NB4 (cell line): ENCODE measurements around the gene FOXC2.

Source experiments
- DNase-seq: peaks from one replicate; pipeline ENCODE4 v3.0.0; 2010; ENCODE audit warnings: low read depth
- H3K4me3 ChIP-seq: one replicate; pipeline ENCODE4 v1.5.1; 2011; ENCODE audit warnings: mild to moderate bottlenecking, low read depth, low read length, moderate library complexity
- MYC ChIP-seq: IDR thresholded peaks from 2 replicates; pipeline ENCODE4 v1.6.1; 2011; ENCODE audit warnings: low read depth, low read length
- POLR2A ChIP-seq: IDR thresholded peaks from 2 replicates; pipeline ENCODE4 v1.6.1; 2011; ENCODE audit warnings: mild to moderate bottlenecking; ENCODE audit not compliant: insufficient read length; ENCODE audit errors: extremely low read depth
- TF ChIP-seq, protein P1 (sequence below): IDR thresholded peaks from one replicate; pipeline ENCODE4 v1.5.1; 2012; ENCODE audit warnings: low read depth, low read length
- TF ChIP-seq, protein P2 (sequence below): IDR thresholded peaks from 2 replicates; pipeline ENCODE4 v1.6.1; 2011; ENCODE audit warnings: low read depth, low read length

Gene FOXC2

DNA sequence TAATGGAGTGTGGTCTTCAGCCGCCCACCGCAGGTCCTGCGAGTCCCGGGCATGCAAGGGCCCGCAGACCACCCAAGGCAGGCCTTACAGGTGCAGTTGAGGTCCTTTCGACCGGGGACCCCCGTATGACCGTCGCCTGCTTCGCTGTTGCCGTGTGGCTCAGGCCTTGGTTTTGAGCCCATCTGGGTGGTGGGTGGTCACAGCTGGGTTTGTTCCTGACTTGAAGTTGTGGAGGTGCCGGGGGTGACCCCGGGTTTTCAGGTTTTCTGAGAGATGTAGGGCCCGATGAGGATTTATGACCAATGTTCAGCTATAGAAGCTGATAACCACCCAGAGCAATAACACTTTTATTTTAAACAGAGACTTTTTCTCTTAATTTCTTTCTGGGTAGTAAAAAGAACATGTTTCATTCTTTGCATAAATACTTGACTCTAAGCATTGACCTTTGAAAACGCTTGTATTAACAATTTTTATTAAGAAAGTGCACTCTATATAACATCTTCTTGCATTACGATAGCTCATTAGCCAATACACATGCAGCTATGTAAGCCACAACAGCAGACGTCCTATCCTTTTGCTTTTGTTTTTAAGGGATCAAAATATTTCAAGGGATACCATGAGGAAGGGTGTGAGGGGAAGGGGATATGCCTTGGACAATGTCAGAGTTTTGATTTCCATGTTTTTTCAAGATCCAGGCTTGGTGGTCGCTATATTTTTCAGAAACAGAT, 13.6 kb downstream of the FOXC2 start:
- no peak for DNase-seq
- TF ChIP-seq, protein P1, sequence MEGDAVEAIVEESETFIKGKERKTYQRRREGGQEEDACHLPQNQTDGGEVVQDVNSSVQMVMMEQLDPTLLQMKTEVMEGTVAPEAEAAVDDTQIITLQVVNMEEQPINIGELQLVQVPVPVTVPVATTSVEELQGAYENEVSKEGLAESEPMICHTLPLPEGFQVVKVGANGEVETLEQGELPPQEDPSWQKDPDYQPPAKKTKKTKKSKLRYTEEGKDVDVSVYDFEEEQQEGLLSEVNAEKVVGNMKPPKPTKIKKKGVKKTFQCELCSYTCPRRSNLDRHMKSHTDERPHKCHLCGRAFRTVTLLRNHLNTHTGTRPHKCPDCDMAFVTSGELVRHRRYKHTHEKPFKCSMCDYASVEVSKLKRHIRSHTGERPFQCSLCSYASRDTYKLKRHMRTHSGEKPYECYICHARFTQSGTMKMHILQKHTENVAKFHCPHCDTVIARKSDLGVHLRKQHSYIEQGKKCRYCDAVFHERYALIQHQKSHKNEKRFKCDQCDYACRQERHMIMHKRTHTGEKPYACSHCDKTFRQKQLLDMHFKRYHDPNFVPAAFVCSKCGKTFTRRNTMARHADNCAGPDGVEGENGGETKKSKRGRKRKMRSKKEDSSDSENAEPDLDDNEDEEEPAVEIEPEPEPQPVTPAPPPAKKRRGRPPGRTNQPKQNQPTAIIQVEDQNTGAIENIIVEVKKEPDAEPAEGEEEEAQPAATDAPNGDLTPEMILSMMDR = no peak
- TF ChIP-seq, protein P2, sequence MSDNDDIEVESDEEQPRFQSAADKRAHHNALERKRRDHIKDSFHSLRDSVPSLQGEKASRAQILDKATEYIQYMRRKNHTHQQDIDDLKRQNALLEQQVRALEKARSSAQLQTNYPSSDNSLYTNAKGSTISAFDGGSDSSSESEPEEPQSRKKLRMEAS = no peak
- TF ChIP-seq POLR2A = no peak
- H3K4me3 ChIP-seq = no peak overlapping the region

DNA sequence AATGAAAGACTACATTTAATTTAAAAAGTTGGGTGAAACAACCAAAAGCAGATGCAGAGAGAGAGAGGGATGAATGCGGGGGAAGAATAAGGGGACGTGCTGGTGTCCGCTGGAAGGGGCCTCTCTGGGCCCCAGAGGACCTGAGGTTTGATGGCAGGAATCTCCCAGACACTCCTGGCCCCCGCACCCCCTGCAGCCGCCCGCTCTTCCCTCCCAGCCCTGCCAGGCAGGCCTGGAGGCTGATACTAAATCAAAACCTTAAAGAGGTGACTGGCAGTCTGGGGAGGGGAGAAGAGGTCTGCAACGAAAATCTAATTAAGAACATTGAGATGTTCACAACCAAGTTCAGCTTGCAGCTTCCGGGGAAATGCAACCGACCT, 14.2 kb downstream of the FOXC2 start:
- DNase-seq = no peak
- TF ChIP-seq, protein P2 = no peak
- TF ChIP-seq, protein P1 = no peak
- TF ChIP-seq MYC (no peak), POLR2A (no peak)

DNA sequence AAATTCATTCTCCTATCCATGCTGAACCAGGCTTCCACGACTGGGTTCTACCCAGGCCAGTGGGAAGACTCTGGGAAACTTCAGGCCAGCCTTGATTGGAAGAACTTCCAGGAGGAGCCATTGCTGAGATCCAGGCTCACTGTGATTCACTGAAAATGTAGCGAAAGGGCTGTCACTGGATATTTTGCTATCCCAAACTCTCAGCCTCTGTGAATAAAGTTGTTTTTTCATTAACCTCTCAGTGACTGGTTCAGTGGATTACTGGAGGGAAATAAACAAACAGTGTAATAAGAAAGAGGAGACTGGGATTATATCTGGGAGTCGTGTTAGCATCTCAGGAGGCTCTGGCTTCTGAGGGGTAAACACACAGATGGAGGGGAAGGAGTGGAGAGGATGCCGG, 14.8 kb downstream of the FOXC2 start:
- no peak for DNase-seq
- TF ChIP-seq MYC = no peak
- TF ChIP-seq, protein P1 = no peak
- TF ChIP-seq, protein P2 = no peak
- no peak for TF ChIP-seq POLR2A
- H3K4me3 ChIP-seq = no peak overlapping the region

More for the DNA sequence above, 14.2 kb downstream of the FOXC2 start:
- H3K4me3 ChIP-seq = no peak overlapping the region

DNA sequence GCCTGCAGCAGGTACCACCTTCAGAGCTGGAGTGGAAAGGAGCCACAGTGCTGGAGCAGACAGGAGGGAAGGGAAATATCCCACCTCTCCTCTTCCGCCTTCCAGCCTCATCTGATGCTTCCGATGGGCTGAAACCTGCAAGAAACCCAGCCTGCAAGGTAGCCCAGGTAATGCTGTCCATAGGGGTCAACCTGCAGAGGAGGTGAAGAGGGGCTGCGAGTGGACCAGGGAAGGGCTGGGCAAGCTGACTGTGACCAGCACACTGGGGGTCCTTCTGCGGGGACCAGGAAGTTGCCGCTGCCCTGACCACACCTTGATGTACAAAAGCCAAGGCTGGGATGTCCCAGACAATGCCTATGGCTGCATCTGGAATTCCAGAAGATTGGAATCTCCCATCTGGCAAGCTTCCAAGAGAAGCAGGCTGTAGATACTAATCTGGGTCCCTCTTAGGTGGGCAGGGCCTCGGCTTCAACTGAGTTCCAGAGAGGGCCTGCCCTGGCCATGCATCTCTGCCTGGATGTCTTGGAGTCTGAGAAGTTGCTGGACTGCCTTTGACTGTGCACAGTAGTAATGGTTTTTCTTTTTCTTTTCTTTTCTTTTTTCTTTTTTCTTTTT, 17.5 kb downstream of the FOXC2 start:
- DNase-seq = no peak
- no peak overlapping the region for H3K4me3 ChIP-seq
- TF ChIP-seq, protein P2 = no peak
- TF ChIP-seq MYC (no peak), POLR2A (no peak)
- TF ChIP-seq, protein P1 = no peak

DNA sequence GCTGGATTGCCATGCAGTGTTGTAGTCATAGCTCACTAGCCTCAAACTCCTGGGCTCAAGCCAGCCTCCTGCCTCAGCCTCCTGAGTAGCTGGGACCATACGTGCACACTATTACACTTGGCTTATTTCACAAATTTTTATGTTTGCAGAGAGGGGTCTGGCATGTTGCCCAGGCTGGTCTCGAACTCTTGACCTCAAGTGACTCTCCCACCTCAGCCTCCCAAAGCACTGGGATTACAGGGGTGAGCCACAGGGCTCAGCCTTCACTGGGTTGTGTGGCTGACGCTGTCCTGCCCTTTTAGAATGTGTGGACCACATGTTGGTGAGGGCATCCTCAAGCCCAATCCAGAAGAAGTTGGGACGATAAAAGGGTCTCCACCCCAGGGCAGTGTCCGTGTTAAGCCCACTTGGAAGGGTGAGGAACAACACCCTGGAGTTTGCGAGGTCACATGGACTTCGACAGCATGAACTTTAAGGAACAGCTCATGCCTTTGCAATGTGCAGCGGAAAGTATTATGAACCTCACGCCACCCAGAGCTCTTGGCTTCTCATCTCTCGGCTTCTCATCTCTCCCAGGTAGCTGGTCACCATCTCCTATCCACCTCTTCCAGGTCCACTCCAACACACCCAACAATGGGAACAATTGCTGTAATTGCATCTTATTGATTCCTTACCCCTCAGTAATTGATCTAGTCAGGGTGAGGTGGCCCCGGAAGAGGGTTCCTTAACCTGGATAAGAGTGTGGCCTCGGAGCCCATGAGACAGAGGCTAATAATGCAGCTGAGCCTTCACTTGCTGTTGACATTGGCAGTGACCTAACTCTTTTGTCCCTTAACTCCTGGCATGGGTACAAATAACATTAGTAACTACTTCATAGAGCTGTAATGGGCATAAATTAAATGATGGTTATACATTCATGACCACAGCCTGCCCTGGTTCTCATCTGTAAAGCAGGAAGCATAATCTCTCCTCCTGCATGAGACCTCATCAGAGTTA, 18.4 kb downstream of the FOXC2 start:
- no peak for DNase-seq
- no peak overlapping the region for H3K4me3 ChIP-seq
- no peak for TF ChIP-seq MYC
- no peak for TF ChIP-seq POLR2A
